22Rv1 (cell line): Measurements from ENCODE around the gene HIPK2.

ENCODE experiments used
- H3K27ac ChIP-seq: fragments of 450-650 bp; 2 replicates; pipeline ENCODE4 v1.5.1; 2017
- ZFX ChIP-seq: fragments of 450-650 bp; IDR thresholded peaks from 2 replicates; pipeline ENCODE4 v1.6.1; 2017; ENCODE audit warnings: antibody characterized with exemption, borderline replicate concordance
- TF ChIP-seq, protein P1 (sequence below): fragments of 450-650 bp; IDR thresholded peaks from 2 replicates; pipeline ENCODE4 v1.5.1; 2017; ENCODE audit warnings: mild to moderate bottlenecking

The HIPK2 gene

DNA sequence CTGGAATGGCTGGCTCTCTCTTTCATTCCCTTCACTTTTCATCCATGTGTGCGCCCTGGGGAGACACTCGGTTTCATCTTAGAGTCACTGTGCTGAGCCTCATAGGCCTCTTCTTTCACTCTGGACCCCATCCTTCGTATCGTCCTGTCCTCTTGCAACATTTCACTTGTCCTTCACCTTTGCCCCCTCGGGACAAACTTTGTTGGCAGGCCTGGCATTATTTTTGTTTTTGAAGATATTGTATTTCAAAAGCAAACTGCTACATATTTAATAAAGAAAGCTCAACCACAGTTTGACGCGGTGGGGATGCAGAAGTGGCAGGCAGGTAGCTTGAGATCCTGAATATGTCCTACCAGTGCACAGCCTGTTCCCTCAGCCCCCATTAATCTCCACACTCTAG is 36.6 kb downstream of the HIPK2 start:
- TF ChIP-seq, protein P1, sequence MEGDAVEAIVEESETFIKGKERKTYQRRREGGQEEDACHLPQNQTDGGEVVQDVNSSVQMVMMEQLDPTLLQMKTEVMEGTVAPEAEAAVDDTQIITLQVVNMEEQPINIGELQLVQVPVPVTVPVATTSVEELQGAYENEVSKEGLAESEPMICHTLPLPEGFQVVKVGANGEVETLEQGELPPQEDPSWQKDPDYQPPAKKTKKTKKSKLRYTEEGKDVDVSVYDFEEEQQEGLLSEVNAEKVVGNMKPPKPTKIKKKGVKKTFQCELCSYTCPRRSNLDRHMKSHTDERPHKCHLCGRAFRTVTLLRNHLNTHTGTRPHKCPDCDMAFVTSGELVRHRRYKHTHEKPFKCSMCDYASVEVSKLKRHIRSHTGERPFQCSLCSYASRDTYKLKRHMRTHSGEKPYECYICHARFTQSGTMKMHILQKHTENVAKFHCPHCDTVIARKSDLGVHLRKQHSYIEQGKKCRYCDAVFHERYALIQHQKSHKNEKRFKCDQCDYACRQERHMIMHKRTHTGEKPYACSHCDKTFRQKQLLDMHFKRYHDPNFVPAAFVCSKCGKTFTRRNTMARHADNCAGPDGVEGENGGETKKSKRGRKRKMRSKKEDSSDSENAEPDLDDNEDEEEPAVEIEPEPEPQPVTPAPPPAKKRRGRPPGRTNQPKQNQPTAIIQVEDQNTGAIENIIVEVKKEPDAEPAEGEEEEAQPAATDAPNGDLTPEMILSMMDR, result no peak
- no peak for TF ChIP-seq ZFX
- H3K27ac ChIP-seq, result no peak overlapping the region

DNA sequence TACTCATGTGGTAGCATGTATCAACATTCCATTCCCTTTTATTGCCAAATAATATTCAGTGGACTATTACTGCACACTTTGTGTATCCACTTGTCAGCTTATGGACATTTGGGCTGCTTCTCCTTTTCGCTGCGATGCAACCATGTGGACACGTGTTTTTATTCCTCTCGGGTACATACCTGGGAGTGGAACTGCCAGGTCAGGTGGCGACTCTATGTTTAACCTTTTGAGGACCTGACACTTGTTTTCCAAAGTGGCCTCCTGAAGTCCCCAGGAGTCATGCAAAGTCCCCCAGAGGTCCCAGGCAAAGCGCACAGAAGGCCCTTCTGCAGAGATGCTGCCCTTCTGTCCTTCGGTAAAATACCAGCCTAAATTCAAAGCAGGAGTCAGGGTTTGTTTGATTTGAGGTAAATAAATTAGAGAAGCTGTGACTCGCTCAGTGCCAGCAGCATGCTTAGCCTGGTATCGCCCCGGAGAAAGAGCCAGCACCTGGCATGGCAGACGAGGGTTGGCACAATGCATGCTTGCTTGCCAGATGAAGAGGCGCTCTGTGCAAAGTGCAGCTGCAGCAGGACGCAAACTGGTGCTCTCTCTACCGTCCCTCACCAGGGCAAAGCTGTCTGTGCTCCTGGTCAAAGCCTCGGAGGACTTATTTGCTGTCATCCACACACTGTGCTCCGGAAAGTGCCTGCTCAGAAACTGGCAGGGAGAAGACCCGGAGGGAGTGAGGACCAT is 37.8 kb downstream of the HIPK2 start:
- no peak for TF ChIP-seq ZFX
- TF ChIP-seq, protein P1, result no peak
- H3K27ac ChIP-seq, result no peak overlapping the region

DNA sequence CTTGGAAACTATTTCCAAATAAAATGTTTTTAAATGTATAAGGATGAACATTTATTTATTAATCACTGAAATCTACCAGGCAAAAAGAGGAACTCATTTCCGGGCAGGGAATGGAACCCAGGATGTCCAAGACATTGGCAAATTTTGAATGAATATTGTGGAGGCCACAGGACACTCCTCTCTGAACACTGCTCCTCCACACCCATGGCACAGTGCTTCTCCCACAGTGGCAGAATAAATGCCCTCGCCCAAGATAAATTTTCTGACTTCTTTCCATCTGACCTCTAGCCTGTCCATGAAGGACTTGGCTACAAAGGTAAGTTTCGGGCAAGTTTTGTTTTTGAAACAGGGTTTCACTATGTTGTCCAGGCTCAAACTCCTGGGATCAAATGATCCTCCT is 39.0 kb downstream of the HIPK2 start:
- H3K27ac ChIP-seq, result no peak overlapping the region
- TF ChIP-seq, protein P1, result no peak
- no peak for TF ChIP-seq ZFX

DNA sequence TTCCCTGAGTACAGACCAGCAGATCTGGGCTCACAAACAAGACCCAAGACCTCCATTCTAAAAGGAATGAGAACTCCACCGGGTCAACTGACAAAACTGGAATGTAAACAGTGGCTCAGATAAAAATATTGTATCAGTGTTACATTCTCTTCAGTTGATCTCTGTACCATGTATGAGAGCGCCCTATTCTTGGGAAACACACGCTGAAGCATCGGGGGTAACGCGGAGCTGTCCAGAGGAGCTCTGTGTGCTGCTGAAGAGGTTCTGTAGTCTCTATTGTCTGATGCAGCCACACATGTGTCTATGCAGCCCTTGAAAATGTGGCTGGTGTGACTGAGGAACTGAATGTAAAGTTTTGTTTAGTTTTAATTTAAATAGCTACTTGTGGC is 39.7 kb downstream of the HIPK2 start:
- no peak for TF ChIP-seq ZFX
- TF ChIP-seq, protein P1, result no peak
- no peak overlapping the region for H3K27ac ChIP-seq

DNA sequence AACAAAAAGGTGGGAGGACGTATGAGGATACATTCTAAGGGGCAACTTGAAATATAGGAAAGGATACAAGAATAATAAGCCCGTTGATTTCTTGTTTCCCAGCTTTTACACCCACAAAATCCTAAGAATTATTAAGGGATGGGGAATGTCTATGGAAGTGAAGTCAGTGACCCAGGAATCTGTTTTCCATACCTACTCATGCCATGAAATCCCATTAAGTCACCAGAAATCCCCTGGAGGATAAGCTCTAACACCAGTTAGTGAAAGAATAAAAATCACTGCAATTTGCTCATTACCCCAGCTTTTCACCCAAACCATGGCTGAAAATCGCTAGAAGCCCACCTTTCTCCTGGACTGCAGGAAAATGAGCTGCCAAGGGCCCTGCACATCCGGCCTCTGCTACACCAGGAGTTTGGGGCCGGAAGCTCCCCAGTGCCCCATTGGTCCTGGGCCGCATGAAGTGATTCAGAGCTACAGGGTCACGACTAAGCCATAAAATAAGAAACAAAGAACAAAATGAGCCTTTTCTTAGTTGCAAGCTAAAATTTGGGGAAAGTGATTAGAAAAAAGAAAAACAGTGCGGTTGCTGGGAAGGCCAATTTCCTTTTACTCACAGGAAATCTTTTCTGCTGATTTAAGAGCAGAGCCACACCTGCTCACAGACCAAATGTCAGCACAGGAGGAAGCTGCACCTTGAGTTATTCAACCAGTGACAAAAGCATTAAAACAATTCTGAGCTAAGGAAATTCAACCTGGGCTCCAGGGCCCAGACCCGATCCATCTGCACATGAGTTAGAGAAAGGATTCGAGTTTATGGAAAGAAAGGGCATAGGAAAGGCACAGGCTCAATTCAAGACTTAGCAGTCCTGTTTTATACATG is 40.3 kb downstream of the HIPK2 start:
- TF ChIP-seq, protein P1, result no peak
- no peak for TF ChIP-seq ZFX

DNA sequence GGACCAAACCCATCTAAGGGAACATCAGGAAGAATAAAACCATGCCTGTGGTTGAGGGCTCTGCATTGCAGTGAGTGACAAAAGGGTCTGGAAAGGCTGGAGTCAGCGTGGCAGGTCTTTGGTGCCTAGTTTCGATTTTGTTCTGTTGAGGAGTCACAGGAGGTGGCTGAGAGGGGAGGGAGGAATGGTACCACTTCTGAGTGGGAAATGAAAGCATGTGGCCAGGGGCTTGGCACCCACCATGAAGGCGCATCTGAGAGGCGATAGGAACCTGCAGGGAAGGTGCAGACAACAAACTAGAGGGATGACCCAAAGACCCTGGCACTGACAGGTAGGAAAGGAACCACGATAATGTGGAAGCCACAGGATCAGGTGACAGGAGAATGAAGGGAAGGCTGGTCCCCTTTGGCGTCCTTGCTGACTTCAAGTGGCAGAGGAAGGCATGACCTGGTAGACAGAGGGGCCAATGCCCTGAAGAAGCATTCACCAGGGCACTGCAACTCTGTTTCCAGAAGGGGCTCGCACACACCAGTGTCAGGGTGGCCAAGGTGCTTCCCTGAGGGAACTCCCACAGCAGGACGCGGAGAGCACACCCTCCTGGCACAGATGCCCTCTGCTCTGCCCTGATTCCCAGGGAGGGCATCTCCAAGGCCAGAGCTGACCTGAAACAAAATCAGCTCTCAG is 41.7 kb downstream of the HIPK2 start:
- TF ChIP-seq, protein P1, result no peak
- TF ChIP-seq ZFX, result no peak
- H3K27ac ChIP-seq, result no peak overlapping the region

More for the DNA sequence above, 40.3 kb downstream of the HIPK2 start:
- H3K27ac ChIP-seq, result no peak overlapping the region

DNA sequence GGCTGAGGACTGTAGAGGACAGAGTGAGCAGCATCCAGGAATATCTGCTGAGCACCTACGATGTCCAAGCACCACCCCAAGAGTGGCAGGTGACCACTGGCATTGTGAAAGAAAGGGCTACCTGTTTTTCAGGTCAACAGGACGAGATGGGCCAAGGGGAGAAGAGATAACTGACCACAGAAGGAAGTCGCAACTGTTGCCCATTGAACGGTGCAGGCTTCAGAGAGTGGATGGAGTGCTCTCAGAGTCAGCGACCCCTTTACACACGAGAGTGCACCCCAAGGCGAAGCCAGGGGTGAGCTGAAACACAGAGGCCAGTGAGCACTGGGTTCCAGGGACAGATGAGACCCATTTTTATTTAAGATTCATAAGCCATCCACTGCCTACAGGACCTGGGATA is 42.3 kb downstream of the HIPK2 start:
- H3K27ac ChIP-seq, result no peak overlapping the region

More for the DNA sequence above, 42.3 kb downstream of the HIPK2 start:
- TF ChIP-seq, protein P1, result no peak
- no peak for TF ChIP-seq ZFX
